A549 (cell line): ENCODE data around the gene ADD1. TPM values are rescaled to one million over a fixed set of nuclear protein-coding genes. Genes with fewer than 3 reads are reported as not detected.

Experiments used
- ATAC-seq, 2 experiments: fragments of 200-7000 bp in 1 of 2; fragments of >200 bp in 1 of 2; cut with Nextera tagmentation in 1 of 2; cut with Tn5 transposase in 1 of 2; 3 replicates each; pipeline versions ENCODE4 v1.8.0 to v1.9.1; 2018 to 2020; ENCODE audit warnings: mild to moderate bottlenecking in 1 of 2, moderate library complexity in 1 of 2
- CTCF ChIA-PET: fragments of 300-600 bp; sonication (Branson Sonifier 250); formaldehyde crosslinking; extraction: SDS; loops from one replicate; lab custom pipeline; 2021; ENCODE audit warnings: antibody characterized with exemption, inconsistent platforms; lab: Yijun Ruan, JAX
- POLR2A ChIA-PET: fragments of 350-600 bp; formaldehyde crosslinking; extraction: SDS; loops from one replicate; lab custom pipeline; 2021; ENCODE audit warnings: antibody characterized with exemption, inconsistent platforms; lab: Yijun Ruan, JAX
- DNase-seq, 2 experiments: peaks; one replicate each; pipeline versions ENCODE4 v3.0.0 to v3.0.0-alpha.2; 2011 to 2016; ENCODE audit warnings: low read depth in 1 of 2, low spot score in 1 of 2
- FAIRE-seq: peaks from 2 replicates; lab custom pipeline; 2011; peaks lifted over from hg19 to GRCh38; lab: Jason Lieb, UNC
- H3K27ac ChIP-seq, 2 experiments: fragments of >200 bp; sonication (Bioruptor Twin); formaldehyde crosslinking; 3 replicates each; pipeline ENCODE4 v1.5.1; 2016 to 2017
- H3K4me1 ChIP-seq: fragments of >200 bp; sonication (Bioruptor Twin); formaldehyde crosslinking; 3 replicates; pipeline ENCODE4 v1.6.1; 2016
- H3K4me2 ChIP-seq: fragments of >200 bp; sonication (Bioruptor Twin); formaldehyde crosslinking; 3 replicates; pipeline ENCODE4 v1.6.1; 2016
- H3K4me3 ChIP-seq: fragments of >200 bp; sonication (Bioruptor Twin); formaldehyde crosslinking; 3 replicates; pipeline ENCODE4 v1.5.1; 2016
- H3K9me3 ChIP-seq: fragments of >200 bp; sonication (Bioruptor Twin); formaldehyde crosslinking; 3 replicates; pipeline ENCODE4 v1.6.1; 2016
- CBX2 ChIP-seq: fragments of 200-600 bp; sonication (generic); IDR thresholded peaks from 2 replicates; pipeline ENCODE4 v1.6.1; 2016; ENCODE audit warnings: low read depth, mild to moderate bottlenecking, borderline replicate concordance
- CHD4 ChIP-seq: fragments of 200-600 bp; sonication (generic); IDR thresholded peaks from 2 replicates; pipeline ENCODE4 v1.6.1; 2016; ENCODE audit warnings: antibody characterized with exemption, mild to moderate bottlenecking, borderline replicate concordance
- FOSB ChIP-seq: fragments of 250-450 bp; sonication (Bioruptor Pico); IDR thresholded peaks from 2 replicates; pipeline ENCODE4 v1.5.0; 2020; ENCODE audit warnings: mild to moderate bottlenecking, moderate library complexity
- FOSL2 ChIP-seq, 2 experiments: fragments of 450-650 bp in 1 of 2; fragments of >200 bp in 1 of 2; sonication (Bioruptor Twin) in 1 of 2; formaldehyde crosslinking; IDR thresholded peaks; 2 replicates each; pipeline versions ENCODE4 v1.5.0 to v1.6.1; 2016 to 2020; ENCODE audit warnings: mild to moderate bottlenecking in 1 of 2, moderate library complexity in 1 of 2
- HOXA7 ChIP-seq: fragments of 250-450 bp; sonication (Bioruptor Pico); IDR thresholded peaks from 2 replicates; pipeline ENCODE4 v1.5.0; 2020; ENCODE audit warnings: mild to moderate bottlenecking, moderate library complexity
- HOXB5 ChIP-seq: fragments of 250-450 bp; sonication (Bioruptor Pico); IDR thresholded peaks from 2 replicates; pipeline ENCODE4 v1.5.0; 2020; ENCODE audit warnings: mild to moderate bottlenecking, moderate library complexity
- JUN ChIP-seq, 2 experiments: fragments of >200 bp; sonication (Bioruptor Twin); formaldehyde crosslinking; IDR thresholded peaks; 2 replicates in 1 of 2; 3 replicates in 1 of 2; pipeline ENCODE4 v1.6.1; 2016 to 2017
- MAFK ChIP-seq: fragments of 450-650 bp; IDR thresholded peaks from 2 replicates; pipeline ENCODE4 v1.6.1; 2014; ENCODE audit not compliant: partially characterized antibody
- MAZ ChIP-seq: fragments of 150-350 bp; IDR thresholded peaks from 2 replicates; pipeline ENCODE4 v1.6.1; 2014; ENCODE audit warnings: antibody characterized with exemption, low read depth, low read length, borderline replicate concordance
- PHF8 ChIP-seq: fragments of 200-600 bp; sonication (generic); IDR thresholded peaks from 2 replicates; pipeline ENCODE4 v1.6.1; 2016; ENCODE audit warnings: low read depth, mild to moderate bottlenecking, antibody characterized with exemption, moderate library complexity, borderline replicate concordance
- RAD21 ChIP-seq, 2 experiments: fragments of >200 bp in 1 of 2; sonication (Bioruptor Twin) in 1 of 2; formaldehyde crosslinking in 1 of 2; IDR thresholded peaks in 1 of 2; conservative IDR thresholded peaks in 1 of 2; 2 replicates in 1 of 2; 3 replicates in 1 of 2; pipeline ENCODE4 v1.6.1; 2012 to 2018; ENCODE audit warnings: inconsistent platforms in 1 of 2
- RNF2 ChIP-seq: fragments of 200-600 bp; sonication (generic); IDR thresholded peaks from 2 replicates; pipeline ENCODE4 v1.6.1; 2016; ENCODE audit warnings: low read depth, mild to moderate bottlenecking, antibody characterized with exemption, moderate library complexity, borderline replicate concordance
- SREBF2 ChIP-seq: fragments of 450-650 bp; IDR thresholded peaks from 2 replicates; pipeline ENCODE4 v1.6.1; 2014; ENCODE audit warnings: mild to moderate bottlenecking, moderate library complexity
- ZC3H11A ChIP-seq: fragments of 450-650 bp; IDR thresholded peaks from 2 replicates; pipeline ENCODE4 v1.6.1; 2014; ENCODE audit warnings: antibody characterized with exemption, mild to moderate bottlenecking
- WGBS: methylation state at CpG from one replicate; pipeline ENCODE4 v1.1.6; 2017; ENCODE audit errors: missing lambda C conversion rate; 5-methylcytosine and 5-hydroxymethylcytosine counted together
- polyA plus RNA-seq, 4 experiments: library from polyadenylated mRNA; depleted of rRNA in 3 of 4; stranded (reverse); fragments of >200 nt; fragmentation: RNase III in 1 of 4; extraction: RNeasy Plus Mini Kit Qiagen cat#74134 plus additional on column Dnase treatment in 1 of 4; gene quantifications; 2 replicates in 3 of 4; 3 replicates in 1 of 4; pipeline ENCODE4 v1.2.3, GENCODE V29; 2011 to 2017
- TF ChIP-seq, protein P1 (sequence below): fragments of >200 bp; sonication (Bioruptor Twin); formaldehyde crosslinking; IDR thresholded peaks from 2 replicates; pipeline ENCODE4 v1.6.1; 2016
- TF ChIP-seq, protein P2 (sequence below): fragments of >200 bp; sonication (Bioruptor Twin); formaldehyde crosslinking; IDR thresholded peaks from 3 replicates; pipeline ENCODE4 v1.6.1; 2016
- TF ChIP-seq, protein P3 (sequence below): IDR thresholded peaks from 2 replicates; pipeline ENCODE4 v1.6.1; 2012
- TF ChIP-seq, protein P4 (sequence below): IDR thresholded peaks from 2 replicates; pipeline ENCODE4 v1.6.1; 2012; ENCODE audit warnings: low read depth, borderline replicate concordance

Gene ADD1
- polyA plus RNA-seq, 2 of the 4 experiments (the other 2 are of a cell fraction), result 59.7 to 60.3 TPM

DNA sequence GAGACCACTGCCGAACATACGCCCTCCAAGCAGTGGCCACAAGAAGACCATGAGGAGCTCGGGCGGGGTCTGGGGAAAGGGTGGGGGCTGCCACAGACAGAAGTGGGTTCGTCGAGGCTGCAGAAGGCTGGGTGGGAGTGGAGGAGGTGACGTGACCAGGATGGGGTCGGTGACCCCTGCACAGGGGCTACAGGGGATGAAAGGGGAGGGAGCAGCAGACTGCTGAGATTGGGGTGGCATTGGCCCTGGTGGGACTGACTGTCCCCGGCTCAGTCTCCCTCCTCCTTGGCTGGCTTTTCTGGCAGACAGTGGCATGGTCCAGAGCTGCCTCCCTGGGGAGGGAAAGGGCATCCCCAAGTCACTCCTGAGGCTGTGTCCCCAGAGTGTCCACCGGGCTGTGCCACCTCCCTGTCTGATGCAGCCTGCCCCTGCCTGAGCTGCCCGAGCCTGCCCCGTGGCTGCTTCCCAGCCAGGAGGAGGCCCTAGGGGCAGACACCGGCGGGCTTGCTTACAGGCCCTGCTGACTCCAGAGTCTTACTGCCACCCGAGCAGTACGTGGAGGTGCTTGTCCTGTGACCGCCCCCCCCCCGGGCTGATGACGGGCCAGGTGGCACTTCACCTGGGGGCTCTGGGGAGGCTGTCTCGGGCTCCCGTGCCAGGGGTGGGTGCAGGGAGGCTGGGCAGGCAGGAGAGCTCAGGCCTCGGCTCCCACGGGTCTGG, 43.5 kb upstream of the ADD1 start:
- WGBS, result 86% methylated on average over 9 of the region's 23 CpGs
- ATAC-seq, result no peak
- POLR2A ChIA-PET, result no interaction called here
- Histone ChIP-seq H3K9me3 (no peaks in the 10 kb centered on the region), H3K4me3 (no peak overlapping the region), H3K4me1 (peaks cover 57% of the 10 kb centered on the region), H3K27ac (peak overlapping the region in 1 of 2 experiments; percentile 88; a peak in 3 of 6 replicates), H3K4me2 (0 out of 3 replicates have a peak overlapping the region, but pooled peaks have one; percentile 47)
- FAIRE-seq, result no peak
- TF ChIP-seq FOSB (CRISPR knock-in tag) (no peak), MAZ (no peak), MAFK (no peak), HOXA7 (no peak), RNF2 (no peak), JUN (IDR thresholded peaks at IDR 0.05) (no peak), CHD4 (no peak), PHF8 (no peak), FOSL2 (IDR thresholded peaks at IDR 0.05) (no peak), FOSL2 (CRISPR knock-in tag; IDR thresholded peaks at IDR 0.05) (no peak), SREBF2 (no peak), ZC3H11A (no peak)
- TF ChIP-seq, protein P1, sequence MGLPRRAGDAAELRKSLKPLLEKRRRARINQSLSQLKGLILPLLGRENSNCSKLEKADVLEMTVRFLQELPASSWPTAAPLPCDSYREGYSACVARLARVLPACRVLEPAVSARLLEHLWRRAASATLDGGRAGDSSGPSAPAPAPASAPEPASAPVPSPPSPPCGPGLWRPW, result no peak
- TF ChIP-seq, protein P2, sequence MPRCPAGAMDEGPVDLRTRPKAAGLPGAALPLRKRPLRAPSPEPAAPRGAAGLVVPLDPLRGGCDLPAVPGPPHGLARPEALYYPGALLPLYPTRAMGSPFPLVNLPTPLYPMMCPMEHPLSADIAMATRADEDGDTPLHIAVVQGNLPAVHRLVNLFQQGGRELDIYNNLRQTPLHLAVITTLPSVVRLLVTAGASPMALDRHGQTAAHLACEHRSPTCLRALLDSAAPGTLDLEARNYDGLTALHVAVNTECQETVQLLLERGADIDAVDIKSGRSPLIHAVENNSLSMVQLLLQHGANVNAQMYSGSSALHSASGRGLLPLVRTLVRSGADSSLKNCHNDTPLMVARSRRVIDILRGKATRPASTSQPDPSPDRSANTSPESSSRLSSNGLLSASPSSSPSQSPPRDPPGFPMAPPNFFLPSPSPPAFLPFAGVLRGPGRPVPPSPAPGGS, result no peak
- TF ChIP-seq, protein P3, sequence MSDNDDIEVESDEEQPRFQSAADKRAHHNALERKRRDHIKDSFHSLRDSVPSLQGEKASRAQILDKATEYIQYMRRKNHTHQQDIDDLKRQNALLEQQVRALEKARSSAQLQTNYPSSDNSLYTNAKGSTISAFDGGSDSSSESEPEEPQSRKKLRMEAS, result no peak
- TF ChIP-seq, protein P4, sequence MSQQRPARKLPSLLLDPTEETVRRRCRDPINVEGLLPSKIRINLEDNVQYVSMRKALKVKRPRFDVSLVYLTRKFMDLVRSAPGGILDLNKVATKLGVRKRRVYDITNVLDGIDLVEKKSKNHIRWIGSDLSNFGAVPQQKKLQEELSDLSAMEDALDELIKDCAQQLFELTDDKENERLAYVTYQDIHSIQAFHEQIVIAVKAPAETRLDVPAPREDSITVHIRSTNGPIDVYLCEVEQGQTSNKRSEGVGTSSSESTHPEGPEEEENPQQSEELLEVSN, result no peak
- DNase-seq, result no peak
- CTCF ChIA-PET, result interaction anchor here (1.0 kb wide), 1 partner anchor 34 kb away, joined by 3 read pairs; no protein-coding TSS in a partner anchor

DNA sequence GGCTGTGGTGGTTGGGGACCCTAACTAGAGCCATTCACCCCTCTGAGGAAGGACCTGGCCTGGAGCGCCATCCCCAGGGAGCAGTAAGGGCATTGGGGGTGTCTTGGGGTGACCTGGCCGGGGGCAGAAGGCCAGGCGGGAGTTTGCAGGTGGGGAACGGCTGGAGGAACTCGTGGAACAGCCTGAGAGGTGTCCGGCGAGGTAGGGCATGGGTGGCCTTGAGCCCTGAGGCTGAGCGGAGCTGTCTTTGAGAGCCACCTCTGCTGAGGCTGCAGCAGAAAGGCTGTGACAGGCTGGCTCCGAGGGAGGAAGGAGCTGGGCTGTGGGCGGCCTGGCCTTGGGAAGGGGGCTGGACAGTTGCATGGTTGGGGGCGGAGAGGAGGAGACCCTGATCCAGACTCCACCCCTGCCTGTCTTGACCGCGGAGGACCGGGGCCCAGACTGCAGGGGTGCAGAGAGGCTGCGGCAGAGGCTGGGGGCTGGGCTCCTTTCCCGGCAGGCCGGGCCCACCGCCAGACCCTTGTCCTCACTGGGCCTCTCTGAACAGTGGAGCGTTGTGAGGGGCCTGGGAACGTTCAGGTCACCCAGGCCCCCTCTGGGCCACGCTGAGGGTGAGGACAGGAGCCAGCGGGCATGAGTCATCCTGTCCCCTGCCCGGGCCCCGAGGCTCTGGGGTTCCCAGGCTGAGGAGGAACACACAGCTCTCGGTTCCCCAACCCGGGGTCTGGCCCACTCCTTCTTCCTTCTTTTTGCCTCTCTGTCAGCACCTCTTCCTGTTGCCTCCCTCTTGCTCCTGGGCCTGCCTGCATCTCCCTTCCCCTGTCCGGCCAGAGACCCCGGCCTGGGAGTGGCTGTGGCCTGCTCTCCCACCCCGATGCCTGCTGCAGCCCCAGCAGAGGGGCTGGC, 42.7 kb upstream of the ADD1 start:
- H3K4me1 ChIP-seq, result peaks cover 48% of the 10 kb centered on the region
- DNase-seq (no peak), FAIRE-seq (no peak), ATAC-seq (peak in 1 of 2 experiments; percentile 2; a peak in 2 of 6 replicates)
- H3K27ac ChIP-seq, result peak overlapping the region in 1 of 2 experiments; percentile 88; a peak in 3 of 6 replicates
- 64% methylated on average over 22 of the region's 29 CpGs for WGBS
- no peak overlapping the region for H3K4me3 ChIP-seq
- TF ChIP-seq CBX2 (no peak), JUN (IDR thresholded peaks at IDR 0.05) (no peak), HOXB5 (CRISPR knock-in tag) (no peak), HOXA7 (no peak), FOSL2 (IDR thresholded peaks at IDR 0.05) (no peak), FOSL2 (CRISPR knock-in tag; IDR thresholded peaks at IDR 0.05) (peak; percentile 40; the same call in 1 of the 2 replicates), RAD21 (conservative IDR thresholded peaks at IDR 0.05 in 1 of 2, IDR thresholded peaks at IDR 0.05 in 1 of 2) (no peak), PHF8 (no peak)
- TF ChIP-seq, protein P2, result no peak
- POLR2A ChIA-PET, result no interaction called here
- H3K4me2 ChIP-seq, result peak overlapping the region; percentile 47
- CTCF ChIA-PET, result interaction anchor here (1.0 kb wide), 1 partner anchor 35 kb away, joined by 3 read pairs; no protein-coding TSS in a partner anchor
- H3K9me3 ChIP-seq, result no peaks in the 10 kb centered on the region
